NB4 (cell line): ENCODE measurements around the gene EHMT2.
A peak's percentile ranks its signal among the peaks of the same experiment; 100 is the strongest.

Experiments
- DNase-seq: peaks from one replicate; pipeline ENCODE4 v3.0.0; 2010; ENCODE audit warnings: low read depth
- H3K4me3 ChIP-seq: one replicate; pipeline ENCODE4 v1.5.1; 2011; ENCODE audit warnings: mild to moderate bottlenecking, low read depth, low read length, moderate library complexity
- MYC ChIP-seq: IDR thresholded peaks from 2 replicates; pipeline ENCODE4 v1.6.1; 2011; ENCODE audit warnings: low read depth, low read length
- POLR2A ChIP-seq: IDR thresholded peaks from 2 replicates; pipeline ENCODE4 v1.6.1; 2011; ENCODE audit warnings: mild to moderate bottlenecking; ENCODE audit not compliant: insufficient read length; ENCODE audit errors: extremely low read depth
- TF ChIP-seq, protein P1 (sequence below): IDR thresholded peaks from 2 replicates; pipeline ENCODE4 v1.6.1; 2011; ENCODE audit warnings: low read depth, low read length
- TF ChIP-seq, protein P2 (sequence below): IDR thresholded peaks from one replicate; pipeline ENCODE4 v1.5.1; 2012; ENCODE audit warnings: low read depth, low read length

The EHMT2 gene

DNA sequence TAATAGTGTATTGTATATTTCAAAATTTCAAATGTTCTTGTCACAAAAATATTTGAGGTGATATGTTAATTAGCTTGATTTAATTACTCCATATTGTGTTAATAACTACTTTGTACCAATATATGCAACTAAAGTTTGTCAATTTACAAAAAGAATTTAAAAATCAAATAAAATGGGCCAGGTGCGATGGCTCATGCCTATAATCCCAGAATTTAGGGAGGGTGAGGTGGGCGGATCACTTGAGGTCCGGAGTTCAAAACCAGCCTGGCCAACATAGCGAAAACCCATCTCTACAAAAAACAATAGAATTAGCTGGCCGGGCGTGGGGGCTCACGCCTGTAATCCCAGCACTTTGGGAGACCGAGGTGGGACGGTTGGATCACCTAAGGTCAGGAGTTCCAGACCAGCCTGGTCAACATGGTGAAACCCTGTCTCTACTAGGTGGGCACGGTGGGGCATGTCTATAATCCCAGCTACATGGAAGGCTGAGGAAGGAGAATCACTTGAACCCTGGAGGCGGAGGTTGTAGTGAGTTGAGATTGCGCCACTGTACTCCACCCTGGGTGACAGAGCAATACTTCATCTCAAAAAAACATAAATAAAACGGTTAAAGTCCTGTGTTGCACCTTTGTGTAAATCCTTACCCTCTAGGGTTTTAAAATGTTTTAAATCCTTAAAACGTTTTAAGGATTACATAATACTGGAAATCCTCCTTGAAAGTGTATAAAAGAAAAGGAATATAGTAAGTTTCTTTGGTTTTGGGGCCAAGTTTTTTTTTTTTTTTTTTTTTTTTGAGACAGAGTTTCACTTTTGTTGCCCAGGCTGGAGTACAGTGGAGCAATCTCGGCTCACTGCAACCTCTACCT is 65.9 kb downstream of the EHMT2 start:
- TF ChIP-seq, protein P1, sequence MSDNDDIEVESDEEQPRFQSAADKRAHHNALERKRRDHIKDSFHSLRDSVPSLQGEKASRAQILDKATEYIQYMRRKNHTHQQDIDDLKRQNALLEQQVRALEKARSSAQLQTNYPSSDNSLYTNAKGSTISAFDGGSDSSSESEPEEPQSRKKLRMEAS, result no peak
- TF ChIP-seq MYC (no peak), POLR2A (no peak)
- TF ChIP-seq, protein P2, sequence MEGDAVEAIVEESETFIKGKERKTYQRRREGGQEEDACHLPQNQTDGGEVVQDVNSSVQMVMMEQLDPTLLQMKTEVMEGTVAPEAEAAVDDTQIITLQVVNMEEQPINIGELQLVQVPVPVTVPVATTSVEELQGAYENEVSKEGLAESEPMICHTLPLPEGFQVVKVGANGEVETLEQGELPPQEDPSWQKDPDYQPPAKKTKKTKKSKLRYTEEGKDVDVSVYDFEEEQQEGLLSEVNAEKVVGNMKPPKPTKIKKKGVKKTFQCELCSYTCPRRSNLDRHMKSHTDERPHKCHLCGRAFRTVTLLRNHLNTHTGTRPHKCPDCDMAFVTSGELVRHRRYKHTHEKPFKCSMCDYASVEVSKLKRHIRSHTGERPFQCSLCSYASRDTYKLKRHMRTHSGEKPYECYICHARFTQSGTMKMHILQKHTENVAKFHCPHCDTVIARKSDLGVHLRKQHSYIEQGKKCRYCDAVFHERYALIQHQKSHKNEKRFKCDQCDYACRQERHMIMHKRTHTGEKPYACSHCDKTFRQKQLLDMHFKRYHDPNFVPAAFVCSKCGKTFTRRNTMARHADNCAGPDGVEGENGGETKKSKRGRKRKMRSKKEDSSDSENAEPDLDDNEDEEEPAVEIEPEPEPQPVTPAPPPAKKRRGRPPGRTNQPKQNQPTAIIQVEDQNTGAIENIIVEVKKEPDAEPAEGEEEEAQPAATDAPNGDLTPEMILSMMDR, result no peak
- peak overlapping the region; percentile 98 for H3K4me3 ChIP-seq
- DNase-seq, result peak; percentile 67

- DNase-seq, result no peak
- TF ChIP-seq MYC (no peak), POLR2A (no peak)
- TF ChIP-seq, protein P1, result no peak
- TF ChIP-seq, protein P2, result no peak
- peak overlapping the region; percentile 98 for H3K4me3 ChIP-seq
These were observed 66.6 kb downstream of the EHMT2 start for GRCh38 chr6:31830886-31831335.
